HCT116 (cell line): ENCODE data around the gene RBMX. TPM values are rescaled to one million over a fixed set of nuclear protein-coding genes. Genes with fewer than 3 reads are reported as not detected.

ENCODE experiments used
- ATAC-seq: fragments of 200-7000 bp; cut with Tn5 transposase; 2 replicates; pipeline ENCODE4 v1.9.1; 2020; ENCODE audit warnings: mild to moderate bottlenecking, moderate library complexity
- BruUV-seq: library from RNA; stranded (reverse); fragments of 400-500 nt; replicated peaks from 2 replicates; lab custom pipeline; 2021; lab: Mats Ljungman, UMichigan
- CTCF ChIA-PET: fragments of 300-600 bp; sonication (Branson Sonifier 250); formaldehyde crosslinking; loops from one replicate; lab custom pipeline; 2021; ENCODE audit warnings: antibody characterized with exemption; lab: Charles Lee
- POLR2A ChIA-PET: fragments of 300-600, 350-600 bp; sonication (Branson Sonifier 250); formaldehyde crosslinking; loops from one replicate; lab custom pipeline; 2021; ENCODE audit warnings: antibody characterized with exemption; lab: Charles Lee
- RAD21 ChIA-PET, 2 experiments: fragments of 300-600 bp; sonication (Branson Sonifier 250); formaldehyde crosslinking; loops; one replicate each; lab custom pipeline; 2023; ENCODE audit warnings: low total read pairs in 2 of 2; ENCODE audit not compliant: uncharacterized antibody in 2 of 2, unreplicated experiment in 2 of 2, low non-redundant PET in 1 of 2; lab: Charles Lee
- DNase-seq: peaks from one replicate; pipeline ENCODE4 v3.0.0-alpha.2; 2010; ENCODE audit warnings: low read depth, low spot score
- H2AFZ ChIP-seq: fragments of 200-600 bp; shearing (Covaris generic), sonication (generic); 2 replicates; pipeline ENCODE4 v1.6.1; 2017; ENCODE audit warnings: low read depth, mixed run types, mixed read lengths, antibody characterized with exemption, low read length; ENCODE audit not compliant: poor library complexity, severe bottlenecking
- H3K27ac ChIP-seq: 2 replicates; pipeline ENCODE4 v1.5.1; 2012; ENCODE audit warnings: low read depth, low read length
- H3K27me3 ChIP-seq: fragments of 200-600 bp; sonication (generic); 2 replicates; pipeline ENCODE4 v1.6.1; 2016; ENCODE audit warnings: mixed run types, low read length, mixed read lengths; ENCODE audit not compliant: insufficient read depth
- H3K36me3 ChIP-seq, 2 experiments: fragments of 200-500 bp in 1 of 2; fragments of 200-600 bp in 1 of 2; sonication (Bioruptor generic) in 1 of 2; sonication (generic) in 1 of 2; 2 replicates each; pipeline versions ENCODE4 v1.5.1 to v1.6.1; 2014 to 2016; ENCODE audit warnings: low read length in 2 of 2, inconsistent platforms in 1 of 2, mixed read lengths in 1 of 2, mixed run types in 1 of 2; ENCODE audit not compliant: insufficient read depth in 2 of 2, control insufficient read depth in 1 of 2
- H3K4me1 ChIP-seq, 2 experiments: fragments of 200-600 bp in 1 of 2; sonication (generic) in 1 of 2; 2 replicates each; pipeline versions ENCODE4 v1.5.1 to v1.6.1; 2012 to 2017; ENCODE audit warnings: low read length in 2 of 2, inconsistent platforms in 1 of 2, mild to moderate bottlenecking in 1 of 2, mixed read lengths in 1 of 2, mixed run types in 1 of 2, moderate library complexity in 1 of 2; ENCODE audit not compliant: insufficient read depth in 2 of 2, control insufficient read depth in 1 of 2
- H3K4me2 ChIP-seq: fragments of 200-600 bp; sonication (generic); 2 replicates; pipeline ENCODE4 v1.6.1; 2017; ENCODE audit warnings: mixed run types, low read length, mixed read lengths
- H3K4me3 ChIP-seq, 2 experiments: fragments of 200-600 bp in 1 of 2; sonication (generic) in 1 of 2; replicated peaks in 1 of 2; 2 replicates each; pipeline ENCODE4 v1.5.1; 2011 to 2016; ENCODE audit warnings: low read length in 2 of 2, control low read depth in 1 of 2, low read depth in 1 of 2, mild to moderate bottlenecking in 1 of 2, mixed read lengths in 1 of 2, mixed run types in 1 of 2
- H3K79me2 ChIP-seq: fragments of 200-600 bp; sonication (generic); 2 replicates; pipeline ENCODE4 v1.6.1; 2017; ENCODE audit warnings: mild to moderate bottlenecking, mixed run types, low read length, moderate library complexity, mixed read lengths; ENCODE audit not compliant: insufficient read depth
- H3K9ac ChIP-seq: fragments of 200-600 bp; sonication (generic); 2 replicates; pipeline ENCODE4 v1.6.1; 2016; ENCODE audit warnings: low read length, mixed read lengths
- H3K9me2 ChIP-seq: fragments of 200-600 bp; sonication (generic), shearing (Covaris generic); 2 replicates; pipeline ENCODE4 v1.6.1; 2017; ENCODE audit warnings: mixed run types, mild to moderate bottlenecking, moderate library complexity; ENCODE audit not compliant: insufficient read depth
- H3K9me3 ChIP-seq, 2 experiments: fragments of 200-500 bp in 1 of 2; fragments of 200-600 bp in 1 of 2; sonication (Bioruptor generic) in 1 of 2; sonication (generic) in 1 of 2; 2 replicates each; pipeline ENCODE4 v1.6.1; 2014 to 2017; ENCODE audit warnings: low read length in 2 of 2, mixed read lengths in 2 of 2, inconsistent platforms in 1 of 2, low read depth in 1 of 2, mild to moderate bottlenecking in 1 of 2, mixed run types in 1 of 2, moderate library complexity in 1 of 2; ENCODE audit not compliant: control insufficient read depth in 1 of 2, insufficient read depth in 1 of 2
- H4K20me1 ChIP-seq: fragments of 200-600 bp; sonication (generic), shearing (Covaris generic); 2 replicates; pipeline ENCODE4 v1.6.1; 2017; ENCODE audit warnings: mixed run types, mild to moderate bottlenecking, moderate library complexity; ENCODE audit not compliant: insufficient read depth
- ATF3 ChIP-seq: IDR thresholded peaks from 2 replicates; pipeline ENCODE4 v1.6.1; 2012
- CEBPB ChIP-seq: IDR thresholded peaks from 2 replicates; pipeline ENCODE4 v1.6.1; 2012; ENCODE audit warnings: low read depth
- CTCF ChIP-seq, 3 experiments: fragments of 200-600 bp in 1 of 3; sonication (generic) in 1 of 3; IDR thresholded peaks in 2 of 3; conservative IDR thresholded peaks in 1 of 3; 2 replicates each; pipeline ENCODE4 v1.5.1; 2012 to 2017; ENCODE audit warnings: low read depth in 2 of 3, low read length in 2 of 3, antibody characterized with exemption in 1 of 3, borderline replicate concordance in 1 of 3, control low read depth in 1 of 3, mild to moderate bottlenecking in 1 of 3, mixed read lengths in 1 of 3, mixed run types in 1 of 3, moderate library complexity in 1 of 3; ENCODE audit not compliant: insufficient read depth in 1 of 3
- ELF1 ChIP-seq: IDR thresholded peaks from 2 replicates; pipeline ENCODE4 v1.6.1; 2012; ENCODE audit warnings: low read depth, borderline replicate concordance
- EZH2 ChIP-seq: fragments of 200-600 bp; sonication (generic); IDR thresholded peaks from 2 replicates; pipeline ENCODE4 v1.6.1; 2017; ENCODE audit warnings: antibody characterized with exemption, mixed run types
- EZH2phosphoT487 ChIP-seq: fragments of 200-600 bp; IDR thresholded peaks from 2 replicates; pipeline ENCODE4 v1.6.1; 2018; ENCODE audit warnings: antibody characterized with exemption, borderline replicate concordance
- JUND ChIP-seq: IDR thresholded peaks from 2 replicates; pipeline ENCODE4 v1.6.1; 2012
- MAX ChIP-seq: IDR thresholded peaks from 2 replicates; pipeline ENCODE4 v1.6.1; 2012
- RAD21 ChIP-seq: IDR thresholded peaks from 2 replicates; pipeline ENCODE4 v1.6.1; 2012; ENCODE audit warnings: low read depth, mild to moderate bottlenecking
- SIN3A ChIP-seq: IDR thresholded peaks from 2 replicates; pipeline ENCODE4 v1.6.1; 2012; ENCODE audit warnings: low read depth
- SP1 ChIP-seq: IDR thresholded peaks from 2 replicates; pipeline ENCODE4 v1.6.1; 2012; ENCODE audit warnings: low read depth
- SRF ChIP-seq: IDR thresholded peaks from 2 replicates; pipeline ENCODE4 v1.6.1; 2012; ENCODE audit warnings: low read depth
- TCF7L2 ChIP-seq: IDR thresholded peaks from 2 replicates; pipeline ENCODE4 v1.7.0; 2011; ENCODE audit warnings: borderline replicate concordance, inconsistent platforms; ENCODE audit not compliant: insufficient read depth, insufficient read length; ENCODE audit errors: extremely low read depth
- ZFX ChIP-seq: fragments of 450-650 bp; IDR thresholded peaks from 2 replicates; pipeline ENCODE4 v1.6.1; 2017
- intact Hi-C: fragments of 100-400 bp; cut with micrococcal nuclease; formaldehyde crosslinking; loops from 2 replicates; pipeline ENCODE4 v1.10.0; 2022
- total RNA-seq: library from RNA; stranded (reverse); gene quantifications from one replicate; pipeline ENCODE4 v1.2.1, GENCODE V29; 2021; ENCODE audit not compliant: unreplicated experiment

RBMX gene
- total RNA-seq, 1 experiment from 2014 or later, result 267 TPM

GRCh38 chrX:136856050-136856449 lies 24.5 kb downstream of the RBMX start:
- no peak for DNase-seq
- Histone ChIP-seq H3K4me2 (no peak overlapping the region), H3K27ac (no peak overlapping the region), H3K36me3 (no peaks in the 10 kb centered on the region; a peak in 1 of 4 replicates), H3K4me1 (no peaks in the 10 kb centered on the region), H3K9me2 (no peaks in the 10 kb centered on the region), H3K79me2 (no peaks in the 10 kb centered on the region), H3K4me3 (no peak overlapping the region), H3K9me3 (no peaks in the 10 kb centered on the region), H3K9ac (no peak overlapping the region), H2AFZ (no peak overlapping the region), H4K20me1 (no peaks in the 10 kb centered on the region), H3K27me3 (no peaks in the 10 kb centered on the region)
- BruUV-seq, result no TSS peak
- intact Hi-C loops, result no loop called here
- no peak for ATAC-seq
- TF ChIP-seq EZH2 (no peak), ATF3 (no peak), CTCF (IDR thresholded peaks at IDR 0.05 in 2 of 3, conservative IDR thresholded peaks at IDR 0.05 in 1 of 3; ENCODE audit: borderline replicate concordance in 1 of 3, insufficient read depth in 1 of 3, low read depth in 2 of 3, low read length in 2 of 3) (no peak), TCF7L2 (no peak), EZH2phosphoT487 (no peak)
- ChIA-PET CTCF (no interaction called here), RAD21 (no interaction called here), POLR2A (no interaction called here)

GRCh38 chrX:136851526-136851925 lies 29.0 kb downstream of the RBMX start:
- H3K9me3 ChIP-seq, result no peaks in the 10 kb centered on the region
- no peak overlapping the region for H3K27ac ChIP-seq
- RAD21 ChIA-PET, result no interaction called here
- no peaks in the 10 kb centered on the region for H3K4me1 ChIP-seq
- CTCF ChIA-PET, result no interaction called here
- H3K9me2 ChIP-seq, result no peaks in the 10 kb centered on the region
- no peak for ATAC-seq
- no peaks in the 10 kb centered on the region for H3K27me3 ChIP-seq
- no peak for DNase-seq
- no peak overlapping the region for H2AFZ ChIP-seq
- intact Hi-C loops, result no loop called here
- H3K79me2 ChIP-seq, result no peaks in the 10 kb centered on the region
- H3K4me2 ChIP-seq, result no peak overlapping the region
- H3K36me3 ChIP-seq, result no peaks in the 10 kb centered on the region; a peak in 2 of 4 replicates
- no peak overlapping the region for H3K9ac ChIP-seq
- no peaks in the 10 kb centered on the region for H4K20me1 ChIP-seq
- POLR2A ChIA-PET, result no interaction called here
- no peak overlapping the region for H3K4me3 ChIP-seq
- BruUV-seq, result no TSS peak
- TF ChIP-seq TCF7L2, result no peak
- no peak for TF ChIP-seq CTCF (IDR thresholded peaks at IDR 0.05 in 2 of 3, conservative IDR thresholded peaks at IDR 0.05 in 1 of 3; ENCODE audit: borderline replicate concordance in 1 of 3, insufficient read depth in 1 of 3, low read depth in 2 of 3, low read length in 2 of 3)
- TF ChIP-seq ZFX, result no peak
- TF ChIP-seq SP1, result no peak
- TF ChIP-seq ELF1, result no peak
- TF ChIP-seq EZH2phosphoT487, result no peak
- TF ChIP-seq JUND, result no peak
- TF ChIP-seq SIN3A, result no peak
- no peak for TF ChIP-seq RAD21
- no peak for TF ChIP-seq MAX
- no peak for TF ChIP-seq SRF
- no peak for TF ChIP-seq CEBPB
